A673 (cell line): ENCODE data around the gene CCDC116.

Experiments used
- EZH2 ChIP-seq: fragments of 200-600 bp; sonication (generic); IDR thresholded peaks from 2 replicates; pipeline ENCODE4 v1.6.1; 2017; ENCODE audit warnings: borderline replicate concordance, low read depth, mild to moderate bottlenecking, mixed read lengths, antibody characterized with exemption, low read length; ENCODE audit not compliant: poor library complexity, severe bottlenecking
- TF ChIP-seq, protein P1 (sequence below): fragments of 300-800, 200-600 bp; sonication (generic); conservative IDR thresholded peaks from 2 replicates; pipeline ENCODE4 v1.5.1; 2017; ENCODE audit warnings: low read depth, mild to moderate bottlenecking, antibody characterized with exemption, low read length, moderate library complexity, mixed read lengths

DNA sequence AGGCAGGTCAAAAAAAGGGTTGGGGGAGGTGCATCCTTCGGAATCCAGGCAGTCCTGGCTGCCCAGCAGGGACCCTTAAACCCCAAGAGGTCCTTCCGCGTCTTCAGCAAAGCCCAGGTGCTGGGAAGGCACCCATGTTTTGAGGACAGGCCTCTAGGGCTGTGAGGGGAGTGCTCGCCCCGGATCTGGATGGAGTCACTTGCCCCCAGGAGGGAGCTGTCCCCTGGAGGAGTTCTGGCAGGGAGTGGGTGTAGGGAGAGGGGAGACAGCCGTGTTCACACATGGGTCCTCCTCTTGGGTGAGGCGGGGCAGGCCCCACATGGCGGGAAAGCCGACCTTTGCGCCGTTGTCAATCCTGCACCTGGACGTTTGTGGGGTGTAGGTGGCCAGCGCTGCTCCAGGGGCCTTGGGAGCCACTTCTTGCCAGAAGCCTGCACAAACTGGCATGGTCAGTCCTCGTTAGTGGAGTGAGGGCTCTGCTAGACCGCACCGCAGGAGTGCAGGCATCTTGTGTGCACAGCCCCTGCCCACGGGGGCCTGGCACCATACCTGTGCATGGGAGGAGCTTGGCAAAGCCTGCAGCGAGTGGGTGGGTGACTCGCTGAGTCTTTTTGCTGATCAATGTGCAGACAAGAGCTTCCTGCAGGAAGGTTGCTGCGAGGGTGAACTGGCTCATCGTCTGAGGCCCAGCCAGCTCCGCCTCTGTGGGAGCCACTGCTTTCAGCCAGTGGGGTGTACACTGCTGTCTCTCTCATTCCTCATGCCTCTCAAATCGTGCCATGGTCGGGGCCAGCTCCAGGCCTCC, 49.2 kb downstream of the CCDC116 start:
- TF ChIP-seq, protein P1, sequence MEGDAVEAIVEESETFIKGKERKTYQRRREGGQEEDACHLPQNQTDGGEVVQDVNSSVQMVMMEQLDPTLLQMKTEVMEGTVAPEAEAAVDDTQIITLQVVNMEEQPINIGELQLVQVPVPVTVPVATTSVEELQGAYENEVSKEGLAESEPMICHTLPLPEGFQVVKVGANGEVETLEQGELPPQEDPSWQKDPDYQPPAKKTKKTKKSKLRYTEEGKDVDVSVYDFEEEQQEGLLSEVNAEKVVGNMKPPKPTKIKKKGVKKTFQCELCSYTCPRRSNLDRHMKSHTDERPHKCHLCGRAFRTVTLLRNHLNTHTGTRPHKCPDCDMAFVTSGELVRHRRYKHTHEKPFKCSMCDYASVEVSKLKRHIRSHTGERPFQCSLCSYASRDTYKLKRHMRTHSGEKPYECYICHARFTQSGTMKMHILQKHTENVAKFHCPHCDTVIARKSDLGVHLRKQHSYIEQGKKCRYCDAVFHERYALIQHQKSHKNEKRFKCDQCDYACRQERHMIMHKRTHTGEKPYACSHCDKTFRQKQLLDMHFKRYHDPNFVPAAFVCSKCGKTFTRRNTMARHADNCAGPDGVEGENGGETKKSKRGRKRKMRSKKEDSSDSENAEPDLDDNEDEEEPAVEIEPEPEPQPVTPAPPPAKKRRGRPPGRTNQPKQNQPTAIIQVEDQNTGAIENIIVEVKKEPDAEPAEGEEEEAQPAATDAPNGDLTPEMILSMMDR, result no peak
- TF ChIP-seq EZH2, result no peak
